GM10266 (cell line): ENCODE data around the gene FRYL.
"Not testable (repeated sequence)": the region's sequence is repeated elsewhere in the genome, so short reads cannot be mapped to it uniquely, and the experiment has no call there.

Experiments
- DNase-seq: peaks from one replicate; pipeline ENCODE4 v3.0.0; 2012; ENCODE audit errors: extremely low spot score
- TF ChIP-seq, protein P1 (sequence below): IDR thresholded peaks from 2 replicates; pipeline ENCODE4 v1.5.1; 2012; ENCODE audit warnings: mild to moderate bottlenecking, low read depth; ENCODE audit not compliant: control insufficient read depth, insufficient read depth; ENCODE audit errors: missing control alignments

The FRYL gene

GRCh38 chr4:48720459-48720858 lies 59.6 kb downstream of the FRYL start:
- TF ChIP-seq, protein P1, sequence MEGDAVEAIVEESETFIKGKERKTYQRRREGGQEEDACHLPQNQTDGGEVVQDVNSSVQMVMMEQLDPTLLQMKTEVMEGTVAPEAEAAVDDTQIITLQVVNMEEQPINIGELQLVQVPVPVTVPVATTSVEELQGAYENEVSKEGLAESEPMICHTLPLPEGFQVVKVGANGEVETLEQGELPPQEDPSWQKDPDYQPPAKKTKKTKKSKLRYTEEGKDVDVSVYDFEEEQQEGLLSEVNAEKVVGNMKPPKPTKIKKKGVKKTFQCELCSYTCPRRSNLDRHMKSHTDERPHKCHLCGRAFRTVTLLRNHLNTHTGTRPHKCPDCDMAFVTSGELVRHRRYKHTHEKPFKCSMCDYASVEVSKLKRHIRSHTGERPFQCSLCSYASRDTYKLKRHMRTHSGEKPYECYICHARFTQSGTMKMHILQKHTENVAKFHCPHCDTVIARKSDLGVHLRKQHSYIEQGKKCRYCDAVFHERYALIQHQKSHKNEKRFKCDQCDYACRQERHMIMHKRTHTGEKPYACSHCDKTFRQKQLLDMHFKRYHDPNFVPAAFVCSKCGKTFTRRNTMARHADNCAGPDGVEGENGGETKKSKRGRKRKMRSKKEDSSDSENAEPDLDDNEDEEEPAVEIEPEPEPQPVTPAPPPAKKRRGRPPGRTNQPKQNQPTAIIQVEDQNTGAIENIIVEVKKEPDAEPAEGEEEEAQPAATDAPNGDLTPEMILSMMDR, result no peak
- DNase-seq, result no peak

DNA sequence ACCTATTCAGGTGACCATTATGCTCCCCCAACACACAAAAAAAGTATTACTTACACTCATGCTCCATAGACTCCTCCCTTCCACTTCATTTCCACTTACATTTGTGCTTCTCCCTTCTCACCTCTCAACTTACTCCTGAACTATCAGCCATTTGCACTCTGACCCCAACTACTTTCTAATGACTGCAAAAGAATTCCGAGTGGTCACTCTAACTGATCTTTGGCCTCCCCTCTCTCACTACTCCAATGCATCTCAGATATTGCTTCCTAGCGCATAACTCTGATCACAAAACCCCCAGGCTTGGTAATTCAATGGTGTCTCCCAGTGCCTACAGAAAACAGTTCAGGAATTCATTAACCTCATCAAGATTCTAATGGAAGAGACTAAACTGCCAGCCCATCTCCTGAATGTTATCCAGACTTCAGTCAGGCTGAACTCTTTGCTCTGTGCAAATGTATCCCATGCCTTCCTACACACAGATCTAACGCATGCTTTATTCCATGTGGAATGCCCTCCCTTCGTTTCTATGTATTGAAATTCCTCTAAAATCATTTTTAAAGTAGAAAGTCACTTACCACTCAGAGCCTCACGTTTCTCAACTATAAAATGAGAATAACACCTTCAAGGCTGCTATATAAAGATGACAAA lies 61.1 kb downstream of the FRYL start:
- no peak for DNase-seq
- TF ChIP-seq, protein P1, result no peak

DNA sequence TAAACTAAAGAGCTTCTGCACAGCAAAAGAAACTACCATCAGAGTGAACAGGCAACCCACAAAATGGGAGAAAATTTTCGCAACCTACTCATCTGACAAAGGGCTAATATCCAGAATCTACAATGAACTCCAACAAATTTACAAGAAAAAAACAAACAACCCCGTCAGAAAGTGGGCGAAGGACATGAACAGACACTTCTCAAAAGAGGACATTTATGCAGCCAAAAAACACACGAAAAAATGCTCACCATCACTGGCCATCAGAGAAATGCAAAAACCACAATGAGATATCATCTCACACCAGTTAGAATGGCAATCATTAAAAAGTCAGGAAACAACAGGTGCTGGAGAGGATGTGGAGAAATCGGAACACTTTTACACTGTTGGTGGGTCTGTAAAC lies 63.8 kb downstream of the FRYL start:
- DNase-seq, result not testable (repeated sequence)

- DNase-seq, result no peak
- TF ChIP-seq, protein P1, result no peak
Observed at GRCh38 chr4:48710446-48711209, 69.5 kb downstream of the FRYL start.

- TF ChIP-seq, protein P1, result no peak
- DNase-seq, result no peak
Observed at GRCh38 chr4:48709901-48710300, 70.2 kb downstream of the FRYL start.

GRCh38 chr4:48708610-48709009 lies 71.5 kb downstream of the FRYL start:
- DNase-seq, result no peak
- TF ChIP-seq, protein P1, result no peak

GRCh38 chr4:48706736-48707135 lies 73.3 kb downstream of the FRYL start:
- no peak for DNase-seq

More at GRCh38 chr4:48706736-48707135, 73.3 kb downstream of the FRYL start:
- TF ChIP-seq, protein P1, result no peak
